Astrocyte (in vitro differentiated cells and primary cell): ENCODE results near the gene NPEPL1.

Experiments used
- EZH2 ChIP-seq: IDR thresholded peaks from 2 replicates; pipeline ENCODE4 v1.6.1; 2012; ENCODE audit warnings: mild to moderate bottlenecking, low read length, inconsistent platforms; ENCODE audit not compliant: insufficient read depth
- TF ChIP-seq, protein P1 (sequence below): IDR thresholded peaks from 2 replicates; pipeline ENCODE4 v1.5.1; 2011; ENCODE audit warnings: low read depth, mild to moderate bottlenecking, inconsistent platforms, low read length, moderate library complexity; ENCODE audit not compliant: insufficient read depth

DNA sequence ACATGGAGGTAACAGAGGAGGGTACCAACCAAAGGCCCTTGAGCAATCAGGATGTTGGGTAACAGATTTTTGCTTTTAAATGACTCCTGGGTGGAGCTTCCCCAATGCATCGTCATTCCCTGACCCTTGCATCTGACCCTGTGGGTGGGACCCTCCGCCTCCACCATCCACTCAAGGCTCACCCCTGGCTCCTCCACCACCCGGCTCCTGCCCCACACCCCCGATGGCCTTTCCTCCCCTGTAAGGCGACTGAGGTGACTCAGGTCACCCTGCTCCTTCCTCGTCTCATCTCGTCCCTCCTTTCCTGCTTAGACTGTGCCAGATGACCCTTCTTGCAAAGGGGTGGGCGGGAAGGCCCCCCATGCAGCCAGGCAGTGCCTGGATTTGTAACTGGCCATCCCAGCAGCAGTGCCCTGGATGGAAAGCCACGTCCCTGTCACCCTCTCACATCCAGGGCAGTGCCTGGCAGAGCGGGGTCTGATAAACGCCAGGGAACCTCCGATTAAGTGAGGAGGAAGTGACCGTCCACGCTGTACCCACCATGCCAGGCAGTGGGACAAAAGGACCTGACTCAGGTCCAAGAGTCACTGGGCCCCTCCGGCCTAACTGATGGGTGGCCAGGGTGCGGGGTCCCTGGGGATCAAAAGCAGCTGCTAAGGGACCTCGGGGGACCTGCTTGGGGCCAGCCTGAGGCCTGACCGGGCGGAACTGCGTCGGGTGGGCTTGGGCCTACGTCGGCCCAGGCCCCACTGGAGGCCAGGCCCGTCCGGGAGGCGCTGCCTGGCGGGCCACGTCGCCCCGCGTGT, 624 bp upstream of the NPEPL1 start:
- TF ChIP-seq EZH2: no peak
- TF ChIP-seq, protein P1, sequence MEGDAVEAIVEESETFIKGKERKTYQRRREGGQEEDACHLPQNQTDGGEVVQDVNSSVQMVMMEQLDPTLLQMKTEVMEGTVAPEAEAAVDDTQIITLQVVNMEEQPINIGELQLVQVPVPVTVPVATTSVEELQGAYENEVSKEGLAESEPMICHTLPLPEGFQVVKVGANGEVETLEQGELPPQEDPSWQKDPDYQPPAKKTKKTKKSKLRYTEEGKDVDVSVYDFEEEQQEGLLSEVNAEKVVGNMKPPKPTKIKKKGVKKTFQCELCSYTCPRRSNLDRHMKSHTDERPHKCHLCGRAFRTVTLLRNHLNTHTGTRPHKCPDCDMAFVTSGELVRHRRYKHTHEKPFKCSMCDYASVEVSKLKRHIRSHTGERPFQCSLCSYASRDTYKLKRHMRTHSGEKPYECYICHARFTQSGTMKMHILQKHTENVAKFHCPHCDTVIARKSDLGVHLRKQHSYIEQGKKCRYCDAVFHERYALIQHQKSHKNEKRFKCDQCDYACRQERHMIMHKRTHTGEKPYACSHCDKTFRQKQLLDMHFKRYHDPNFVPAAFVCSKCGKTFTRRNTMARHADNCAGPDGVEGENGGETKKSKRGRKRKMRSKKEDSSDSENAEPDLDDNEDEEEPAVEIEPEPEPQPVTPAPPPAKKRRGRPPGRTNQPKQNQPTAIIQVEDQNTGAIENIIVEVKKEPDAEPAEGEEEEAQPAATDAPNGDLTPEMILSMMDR: no peak
